Measurements from ENCODE around the gene APBA2.
A peak's percentile ranks its signal among the peaks of the same experiment; 100 is the strongest.

The APBA2 gene

GRCh38 chr15:29127506-29128430, 242.0 kb downstream of the APBA2 start:
- DNase-seq = no peak

- no peak for DNase-seq
Observed at GRCh38 chr15:29128671-29129070, 242.9 kb downstream of the APBA2 start.

- DNase-seq = no peak
Observed at GRCh38 chr15:29129221-29129620, 243.4 kb downstream of the APBA2 start.

- DNase-seq = no peak
Observed at GRCh38 chr15:29129926-29130325, 244.2 kb downstream of the APBA2 start.

GRCh38 chr15:29130476-29130875, 244.7 kb downstream of the APBA2 start:
- no peak for DNase-seq

GRCh38 chr15:29130951-29131839, 245.4 kb downstream of the APBA2 start:
- DNase-seq = no peak

GRCh38 chr15:29131840-29132420, 246.2 kb downstream of the APBA2 start:
- DNase-seq = no peak

- no peak for DNase-seq
Observed at GRCh38 chr15:29132735-29133181, 247.0 kb downstream of the APBA2 start.

GRCh38 chr15:29133321-29133720, 247.5 kb downstream of the APBA2 start:
- DNase-seq = no peak

GRCh38 chr15:29133791-29134190, 248.0 kb downstream of the APBA2 start:
- no peak for DNase-seq

- no peak for DNase-seq
Observed at GRCh38 chr15:29134239-29134638, 248.5 kb downstream of the APBA2 start.

- DNase-seq = no peak
Observed at GRCh38 chr15:29134641-29135308, 249.0 kb downstream of the APBA2 start.

GRCh38 chr15:29135309-29135657, 249.5 kb downstream of the APBA2 start:
- no peak for DNase-seq

GRCh38 chr15:29135702-29136646, 250.2 kb downstream of the APBA2 start:
- DNase-seq = no peak

- no peak for DNase-seq
Observed at GRCh38 chr15:29138260-29138659, 252.5 kb downstream of the APBA2 start.

- DNase-seq = no peak
Observed at GRCh38 chr15:29139072-29139471, 253.3 kb downstream of the APBA2 start.

GRCh38 chr15:29139540-29140459, 254.0 kb downstream of the APBA2 start:
- DNase-seq = peak; percentile 50

- no peak for DNase-seq
Observed at GRCh38 chr15:29140475-29141307, 254.9 kb downstream of the APBA2 start.

Measured in stimulated activated CD4-positive, alpha-beta T cell treated with anti-CD3 and anti-CD28 coated beads, Interleukin-12 subunit alpha, Interleukin-12 subunit beta, amount 100 ng/mL, for 4 hours (primary cell).